Endothelial cell (in vitro differentiated cells): ENCODE results near the gene DZIP1. TPM values are rescaled to one million over a fixed set of nuclear protein-coding genes. Genes with fewer than 3 reads are reported as not detected.

Source experiments
- DNase-seq: peaks from one replicate; pipeline ENCODE4 v3.0.0; 2021; ENCODE audit warnings: low spot score
- H3K27ac Mint-ChIP-seq: one replicate; pipeline ENCODE4 v1.8.0; 2021; ENCODE audit warnings: mixed read lengths, inconsistent platforms; ENCODE audit not compliant: unreplicated experiment
- H3K27me3 Mint-ChIP-seq: one replicate; pipeline ENCODE4 v1.8.0; 2021; ENCODE audit warnings: mild to moderate bottlenecking, moderate library complexity, mixed read lengths, inconsistent platforms; ENCODE audit not compliant: unreplicated experiment
- H3K36me3 Mint-ChIP-seq: one replicate; pipeline ENCODE4 v1.8.0; 2021; ENCODE audit warnings: mild to moderate bottlenecking, low read depth, mixed read lengths, inconsistent platforms; ENCODE audit not compliant: unreplicated experiment
- H3K4me1 Mint-ChIP-seq: one replicate; pipeline ENCODE4 v1.8.0; 2021; ENCODE audit warnings: mild to moderate bottlenecking, mixed read lengths, inconsistent platforms; ENCODE audit not compliant: unreplicated experiment
- H3K4me3 Mint-ChIP-seq: one replicate; pipeline ENCODE4 v1.8.0; 2021; ENCODE audit warnings: mild to moderate bottlenecking, mixed read lengths, inconsistent platforms; ENCODE audit not compliant: unreplicated experiment
- H3K9me3 Mint-ChIP-seq: one replicate; pipeline ENCODE4 v1.8.0; 2021; ENCODE audit warnings: mixed read lengths, inconsistent platforms; ENCODE audit not compliant: unreplicated experiment
- CTCF ChIP-seq: fragments of 200-600 bp; sonication (generic); IDR thresholded peaks from one replicate; pipeline ENCODE4 v1.5.0; 2021; ENCODE audit warnings: antibody characterized with exemption; ENCODE audit not compliant: unreplicated experiment
- total RNA-seq: library from RNA; stranded (reverse); fragmentation: NEBNext Ultra II Directional; extraction: Animal tissue kit (Norgen Biotek cat#: 25700); gene quantifications from one replicate; pipeline ENCODE4 v1.2.1, GENCODE V29; 2021; ENCODE audit not compliant: unreplicated experiment

Gene DZIP1
- total RNA-seq, 1 donor from 2014 or later = 39.7 TPM

GRCh38 chr13:95626768-95627167 is 17.7 kb downstream of the DZIP1 start:
- H3K27me3 Mint-ChIP-seq = no peaks in the 10 kb centered on the region
- H3K4me1 Mint-ChIP-seq = no peaks in the 10 kb centered on the region
- no peak overlapping the region for H3K27ac Mint-ChIP-seq
- no peak overlapping the region for H3K4me3 Mint-ChIP-seq
- TF ChIP-seq CTCF = no peak
- peaks cover 29% of the 10 kb centered on the region for H3K36me3 Mint-ChIP-seq
- H3K9me3 Mint-ChIP-seq = no peaks in the 10 kb centered on the region
- DNase-seq = no peak

- peak; percentile 45 for DNase-seq
- no peak overlapping the region for H3K27ac Mint-ChIP-seq
- peaks cover 16% of the 10 kb centered on the region for H3K36me3 Mint-ChIP-seq
- H3K4me1 Mint-ChIP-seq = no peaks in the 10 kb centered on the region
- peak; percentile 65 for TF ChIP-seq CTCF
- no peak overlapping the region for H3K4me3 Mint-ChIP-seq
- no peaks in the 10 kb centered on the region for H3K9me3 Mint-ChIP-seq
- peaks cover 1% of the 10 kb centered on the region for H3K27me3 Mint-ChIP-seq
Observed at GRCh38 chr13:95624020-95624419, 20.5 kb downstream of the DZIP1 start.

GRCh38 chr13:95623141-95623540 is 21.4 kb downstream of the DZIP1 start:
- DNase-seq = no peak
- no peak overlapping the region for H3K27ac Mint-ChIP-seq
- peaks cover 11% of the 10 kb centered on the region for H3K36me3 Mint-ChIP-seq
- no peak overlapping the region for H3K4me3 Mint-ChIP-seq
- TF ChIP-seq CTCF = no peak
- H3K4me1 Mint-ChIP-seq = no peaks in the 10 kb centered on the region
- H3K9me3 Mint-ChIP-seq = no peaks in the 10 kb centered on the region
- peaks cover 1% of the 10 kb centered on the region for H3K27me3 Mint-ChIP-seq

GRCh38 chr13:95620825-95621498 is 23.5 kb downstream of the DZIP1 start:
- Mint-ChIP-seq H3K4me1 (no peaks in the 10 kb centered on the region), H3K27me3 (peaks cover 1% of the 10 kb centered on the region), H3K36me3 (peaks cover 20% of the 10 kb centered on the region), H3K9me3 (no peaks in the 10 kb centered on the region), H3K27ac (no peak overlapping the region), H3K4me3 (peak overlapping the region; percentile 40)
- TF ChIP-seq CTCF = no peak
- no peak for DNase-seq

- Mint-ChIP-seq H3K27me3 (peaks cover 1% of the 10 kb centered on the region), H3K4me1 (no peaks in the 10 kb centered on the region), H3K27ac (no peak overlapping the region), H3K36me3 (peaks cover 20% of the 10 kb centered on the region), H3K9me3 (no peaks in the 10 kb centered on the region), H3K4me3 (no peak overlapping the region)
- no peak for DNase-seq
- TF ChIP-seq CTCF = no peak
Observed at GRCh38 chr13:95620030-95620824, 24.3 kb downstream of the DZIP1 start.
